Activated CD4-positive, alpha-beta memory T cell treated with anti-CD3 and anti-CD28 coated beads for 36 hours (primary cell): ENCODE results near the gene COL18A1. TPM values are rescaled to one million over a fixed set of nuclear protein-coding genes. Genes with fewer than 3 reads are reported as not detected.
A peak's percentile ranks its signal among the peaks of the same experiment; 100 is the strongest.

Experiments used
- CTCF ChIA-PET: fragments of 350-600 bp; sonication (Branson Sonifier 250); formaldehyde crosslinking; loops from one replicate; lab custom pipeline; 2021; ENCODE audit warnings: antibody characterized with exemption, inconsistent platforms; lab: Charles Lee
- POLR2A ChIA-PET: fragments of 350-600 bp; sonication (Branson Sonifier 250); formaldehyde crosslinking; loops from one replicate; lab custom pipeline; 2021; ENCODE audit warnings: antibody characterized with exemption; lab: Charles Lee
- DNase-seq: peaks from one replicate; pipeline ENCODE4 v3.0.0-alpha.2; 2020
- H3K27ac Mint-ChIP-seq: one replicate; pipeline ENCODE4 v1.8.0; 2021; ENCODE audit warnings: mixed read lengths
- H3K27me3 Mint-ChIP-seq: one replicate; pipeline ENCODE4 v1.8.0; 2021; ENCODE audit warnings: mixed read lengths
- H3K36me3 Mint-ChIP-seq: one replicate; pipeline ENCODE4 v1.8.0; 2021; ENCODE audit warnings: mixed read lengths
- H3K4me1 Mint-ChIP-seq: one replicate; pipeline ENCODE4 v1.8.0; 2021; ENCODE audit warnings: low read depth, mixed read lengths
- H3K4me3 Mint-ChIP-seq: one replicate; pipeline ENCODE4 v1.8.0; 2021; ENCODE audit warnings: mild to moderate bottlenecking, mixed read lengths
- H3K9me3 Mint-ChIP-seq: one replicate; pipeline ENCODE4 v1.8.0; 2021; ENCODE audit warnings: mixed read lengths
- intact Hi-C: fragments of 100-400 bp; cut with micrococcal nuclease; formaldehyde crosslinking; loops from one replicate; pipeline ENCODE4 v1.15.1; 2023
- total RNA-seq, 2 experiments: library from RNA; stranded (reverse); gene quantifications; one replicate each; pipeline ENCODE4 v1.2.3, GENCODE V29; 2021

COL18A1 gene
- total RNA-seq, 2 experiments from 2014 or later: 4.5 TPM

DNA sequence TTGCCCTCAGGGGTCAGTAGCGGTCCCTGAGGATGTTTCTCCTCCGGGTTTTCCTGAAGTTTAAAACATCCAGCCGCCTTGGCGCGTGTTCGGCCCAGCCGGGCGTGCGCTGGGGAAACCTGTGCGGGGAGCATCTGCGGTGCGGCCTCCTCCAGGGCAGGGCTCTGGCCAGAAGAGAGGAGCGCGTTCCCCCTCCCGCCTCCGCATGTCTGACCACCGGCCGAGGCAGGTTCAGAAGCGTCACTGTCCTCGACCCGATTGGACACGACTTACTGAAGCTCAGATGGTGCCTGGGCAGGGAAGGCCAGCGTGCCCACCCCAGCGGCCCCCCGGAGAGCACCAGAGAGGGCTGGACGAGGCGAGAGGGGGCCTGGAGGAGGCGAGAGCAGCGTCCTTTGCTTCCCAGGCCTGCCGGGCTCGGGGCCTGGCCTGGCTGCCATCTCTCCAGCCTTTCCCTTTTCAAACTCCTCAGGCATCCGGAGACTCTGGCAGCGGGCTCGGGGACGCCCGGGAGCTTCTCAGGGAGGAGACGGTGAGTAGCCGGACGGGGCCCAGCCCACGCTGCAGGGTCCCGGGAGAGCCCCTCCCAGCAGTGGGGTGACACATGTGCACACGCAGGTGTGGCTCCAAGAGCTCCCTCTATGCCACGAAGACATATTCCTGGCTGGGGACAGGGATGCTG is 70.2 kb downstream of the COL18A1 start:
- Mint-ChIP-seq H3K27me3 (no peaks in the 10 kb centered on the region), H3K36me3 (no peaks in the 10 kb centered on the region), H3K27ac (no peak overlapping the region), H3K4me3 (no peak overlapping the region), H3K4me1 (peaks cover 32% of the 10 kb centered on the region), H3K9me3 (no peaks in the 10 kb centered on the region)
- POLR2A ChIA-PET: no interaction called here
- intact Hi-C loops: no loop called here
- CTCF ChIA-PET: no interaction called here
- no peak for DNase-seq

GRCh38 chr21:45475797-45476570 is 71.0 kb downstream of the COL18A1 start:
- CTCF ChIA-PET: interaction anchor here (1.0 kb wide), 1 partner anchor 120 kb away, joined by 3 read pairs; no protein-coding TSS in a partner anchor
- no peaks in the 10 kb centered on the region for H3K27me3 Mint-ChIP-seq
- peaks cover 27% of the 10 kb centered on the region for H3K4me1 Mint-ChIP-seq
- no peak for DNase-seq
- H3K36me3 Mint-ChIP-seq: no peaks in the 10 kb centered on the region
- POLR2A ChIA-PET: no interaction called here
- intact Hi-C loops: no loop called here
- no peaks in the 10 kb centered on the region for H3K9me3 Mint-ChIP-seq
- no peak overlapping the region for H3K4me3 Mint-ChIP-seq
- peak overlapping the region; percentile 4 for H3K27ac Mint-ChIP-seq

DNA sequence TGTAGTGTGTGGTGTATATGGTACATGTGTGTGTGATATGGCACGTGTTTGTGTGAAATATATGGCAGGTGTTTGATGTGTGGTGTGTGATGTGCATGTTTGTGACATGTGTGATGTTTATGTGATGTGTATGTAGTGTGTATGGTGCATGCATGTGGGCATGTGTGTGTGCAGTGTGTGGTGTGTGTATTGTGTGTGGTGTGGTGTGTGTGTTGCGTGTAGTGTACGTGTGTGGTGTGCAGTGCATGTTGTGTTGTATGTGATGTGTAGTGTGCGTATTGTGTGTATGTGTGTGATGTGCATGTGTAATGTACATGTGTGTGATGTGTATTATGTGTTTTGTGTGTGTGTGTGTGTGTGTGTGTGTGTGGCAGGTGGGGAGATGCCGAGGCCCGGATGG is 71.6 kb downstream of the COL18A1 start:
- ChIA-PET POLR2A (no interaction called here), CTCF (interaction anchor here (1.0 kb wide), 1 partner anchor 120 kb away, joined by 3 read pairs; no protein-coding TSS in a partner anchor)
- DNase-seq: no peak
- Mint-ChIP-seq H3K4me3 (no peak overlapping the region), H3K36me3 (no peaks in the 10 kb centered on the region), H3K27me3 (no peaks in the 10 kb centered on the region), H3K27ac (peak overlapping the region; percentile 4), H3K9me3 (no peaks in the 10 kb centered on the region), H3K4me1 (peaks cover 22% of the 10 kb centered on the region)
- intact Hi-C loops: no loop called here

DNA sequence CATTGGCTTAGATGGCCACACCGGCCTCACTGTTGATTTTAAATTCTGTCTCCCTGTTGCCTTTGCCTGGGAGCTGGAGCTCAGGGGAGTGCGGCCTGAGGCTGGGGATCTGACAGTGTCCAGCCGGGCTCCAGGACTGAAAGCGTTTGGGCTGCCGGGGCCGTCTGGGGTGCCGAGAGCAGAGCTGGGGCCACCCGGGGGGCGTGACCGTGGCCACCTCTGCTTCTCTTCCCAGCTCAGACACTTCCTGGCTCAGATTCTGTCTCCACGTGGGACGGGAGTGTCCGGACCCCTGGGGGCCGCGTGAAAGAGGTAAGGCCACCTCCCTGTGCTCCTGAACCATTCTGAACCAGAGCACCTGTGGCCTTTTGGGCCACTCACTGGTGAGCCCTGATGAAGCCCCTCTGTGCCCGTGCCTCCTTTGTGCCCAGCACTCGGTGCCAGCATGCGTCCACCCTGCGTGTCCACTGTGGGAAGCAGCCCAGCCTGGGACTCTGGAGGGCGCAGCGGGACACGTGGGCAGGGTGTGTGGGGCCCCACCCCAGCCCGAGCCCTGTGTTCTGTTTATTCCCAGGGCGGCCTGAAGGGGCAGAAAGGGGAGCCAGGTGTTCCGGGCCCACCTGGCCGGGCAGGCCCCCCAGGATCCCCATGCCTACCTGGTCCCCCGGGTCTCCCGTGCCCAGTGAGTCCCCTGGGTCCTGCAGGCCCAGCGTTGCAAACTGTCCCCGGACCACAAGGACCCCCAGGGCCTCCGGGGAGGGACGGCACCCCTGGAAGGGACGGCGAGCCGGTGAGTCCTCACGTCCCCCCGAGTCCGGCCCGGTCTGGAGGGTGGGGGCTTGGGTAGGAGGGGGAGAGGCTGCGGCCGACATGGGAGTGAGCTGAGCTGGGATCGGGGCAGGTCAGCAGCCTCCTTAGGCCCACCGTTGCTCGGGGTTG is 72.5 kb downstream of the COL18A1 start:
- Mint-ChIP-seq H3K4me3 (peak overlapping the region; percentile 78), H3K27ac (peak overlapping the region; percentile 90), H3K36me3 (no peaks in the 10 kb centered on the region), H3K27me3 (no peaks in the 10 kb centered on the region), H3K9me3 (no peaks in the 10 kb centered on the region), H3K4me1 (peaks cover 20% of the 10 kb centered on the region)
- POLR2A ChIA-PET: no interaction called here
- intact Hi-C loops: loop anchor here (2.0 kb wide), 2 partner anchors 113 to 341 kb away; no protein-coding TSS in a partner anchor
- no peak for DNase-seq
- CTCF ChIA-PET: interaction anchor here (0.6 to 1.7 kb wide), 6 partner anchors 14 to 446 kb away, joined by 3 to 6 read pairs (median 4); no protein-coding TSS in a partner anchor

- peak overlapping the region; percentile 90 for H3K27ac Mint-ChIP-seq
- no peaks in the 10 kb centered on the region for H3K9me3 Mint-ChIP-seq
- H3K4me1 Mint-ChIP-seq: peaks cover 24% of the 10 kb centered on the region
- peak overlapping the region; percentile 78 for H3K4me3 Mint-ChIP-seq
- DNase-seq: peak; percentile 86
- POLR2A ChIA-PET: no interaction called here
- H3K36me3 Mint-ChIP-seq: no peaks in the 10 kb centered on the region
- CTCF ChIA-PET: interaction anchor here (0.6 to 2.8 kb wide), 9 partner anchors 9 to 445 kb away, joined by 3 to 11 read pairs (median 3); no protein-coding TSS in a partner anchor
- intact Hi-C loops: loop anchor here (2.0 kb wide), 2 partner anchors 113 to 341 kb away; no protein-coding TSS in a partner anchor
- no peaks in the 10 kb centered on the region for H3K27me3 Mint-ChIP-seq
Measured at GRCh38 chr21:45478115-45478801, 73.3 kb downstream of the COL18A1 start.

- ChIA-PET POLR2A (no interaction called here), CTCF (interaction anchor here (0.8 to 2.8 kb wide), 7 partner anchors 10 to 402 kb away, joined by 3 to 11 read pairs (median 3); no protein-coding TSS in a partner anchor)
- no peaks in the 10 kb centered on the region for H3K27me3 Mint-ChIP-seq
- no peaks in the 10 kb centered on the region for H3K36me3 Mint-ChIP-seq
- no peaks in the 10 kb centered on the region for H3K9me3 Mint-ChIP-seq
- H3K4me1 Mint-ChIP-seq: peaks cover 24% of the 10 kb centered on the region
- intact Hi-C loops: loop anchor here (2.0 kb wide), 2 partner anchors 112 to 340 kb away; no protein-coding TSS in a partner anchor
- no peak for DNase-seq
- peak overlapping the region; percentile 78 for H3K4me3 Mint-ChIP-seq
- peak overlapping the region; percentile 90 for H3K27ac Mint-ChIP-seq
Measured at GRCh38 chr21:45478816-45479669, 74.1 kb downstream of the COL18A1 start.

DNA sequence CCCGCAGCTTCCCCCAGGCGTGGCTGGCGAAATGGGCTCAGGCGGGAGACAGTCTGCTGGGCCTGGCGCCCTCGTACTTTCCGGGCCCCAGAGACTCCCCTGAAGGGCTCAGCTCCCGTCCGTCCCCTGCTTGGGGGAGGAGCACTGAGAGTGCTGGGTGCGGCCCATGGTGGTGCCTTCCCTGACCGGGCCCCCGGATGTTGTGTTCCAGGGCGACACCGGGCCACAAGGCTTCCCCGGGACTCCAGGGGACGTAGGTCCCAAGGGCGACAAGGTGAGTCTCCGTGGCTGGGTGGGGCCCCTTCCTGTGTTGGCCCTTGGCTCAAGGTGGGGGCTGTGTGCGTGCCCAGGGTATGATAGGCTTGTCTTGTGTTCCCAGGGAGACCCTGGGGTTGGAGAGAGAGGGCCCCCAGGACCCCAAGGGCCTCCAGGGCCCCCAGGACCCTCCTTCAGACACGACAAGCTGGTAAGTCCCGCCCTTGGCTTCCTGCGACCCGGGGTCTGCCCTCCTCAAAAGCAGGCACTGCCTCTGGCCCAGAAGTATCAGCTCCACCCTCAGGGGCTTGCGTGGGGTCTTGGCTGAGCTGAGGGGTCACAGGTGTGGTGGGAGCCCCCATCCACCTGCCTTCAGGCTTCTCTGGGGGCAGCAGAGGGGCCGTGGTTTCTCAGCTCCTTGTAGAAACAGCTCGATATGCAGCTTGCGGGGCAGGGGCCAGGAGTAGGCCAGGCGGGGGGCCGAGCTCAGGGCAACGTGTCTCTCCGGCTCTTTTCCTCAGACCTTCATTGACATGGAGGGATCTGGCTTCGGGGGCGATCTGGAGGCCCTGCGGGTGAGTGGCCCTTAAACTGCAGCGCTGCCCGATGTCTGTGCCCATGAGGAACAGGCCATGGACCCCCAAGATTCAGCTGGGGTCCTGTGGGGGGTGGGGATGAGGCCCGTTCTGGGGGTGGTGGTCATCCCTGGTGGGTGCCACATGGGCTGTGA is 75.0 kb downstream of the COL18A1 start:
- Mint-ChIP-seq H3K27me3 (no peaks in the 10 kb centered on the region), H3K4me1 (peaks cover 24% of the 10 kb centered on the region), H3K9me3 (no peaks in the 10 kb centered on the region), H3K27ac (peak overlapping the region; percentile 40), H3K4me3 (peak overlapping the region; percentile 6), H3K36me3 (no peaks in the 10 kb centered on the region)
- CTCF ChIA-PET: interaction anchor here (1.3 to 2.8 kb wide), 2 partner anchors 11 to 117 kb away, joined by 3 to 11 read pairs; no protein-coding TSS in a partner anchor
- POLR2A ChIA-PET: interaction anchor here (0.6 kb wide), 1 partner anchor 493 kb away, joined by 3 read pairs; no protein-coding TSS in a partner anchor
- intact Hi-C loops: loop anchor here (2.0 kb wide), 2 partner anchors 111 to 339 kb away; no protein-coding TSS in a partner anchor
- no peak for DNase-seq

DNA sequence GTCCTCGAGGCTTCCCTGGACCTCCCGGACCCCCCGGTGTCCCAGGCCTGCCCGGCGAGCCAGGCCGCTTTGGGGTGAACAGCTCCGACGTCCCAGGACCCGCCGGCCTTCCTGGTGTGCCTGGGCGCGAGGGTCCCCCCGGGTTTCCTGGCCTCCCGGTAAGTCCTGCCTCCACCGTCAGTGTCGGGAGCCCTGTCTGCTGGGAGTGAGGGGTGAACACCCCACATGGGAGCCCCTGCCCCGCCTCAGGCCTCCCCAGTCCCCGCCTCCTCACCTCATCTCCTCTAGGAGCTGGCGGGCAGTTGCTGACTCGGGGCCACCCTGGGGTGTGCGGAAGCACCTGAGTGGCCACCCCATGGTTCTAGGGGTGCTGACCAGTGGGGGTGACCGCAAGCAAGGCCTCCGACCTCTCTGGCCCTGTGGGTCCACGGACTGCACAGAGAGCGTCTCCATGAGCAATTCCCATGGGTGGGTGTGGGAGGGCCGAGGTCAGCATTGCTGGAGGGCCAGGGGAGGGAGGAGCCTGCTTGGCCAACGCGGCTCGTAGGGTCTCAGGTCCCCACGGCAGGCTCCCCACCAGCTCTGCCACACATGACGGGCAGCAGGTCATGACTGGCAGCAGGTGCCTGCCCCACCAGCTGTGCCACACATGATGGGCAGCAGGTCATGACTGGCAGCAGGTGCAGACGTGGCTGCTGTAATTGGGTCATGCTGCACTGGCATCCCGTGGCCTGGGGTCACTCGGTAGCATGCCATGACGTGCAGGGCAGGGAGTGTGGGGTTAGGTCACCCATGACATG is 75.9 kb downstream of the COL18A1 start:
- H3K4me1 Mint-ChIP-seq: peaks cover 24% of the 10 kb centered on the region
- no peaks in the 10 kb centered on the region for H3K27me3 Mint-ChIP-seq
- ChIA-PET CTCF (interaction anchor here (2.8 kb wide), 1 partner anchor 116 kb away, joined by 11 read pairs; no protein-coding TSS in a partner anchor), POLR2A (no interaction called here)
- no peak for DNase-seq
- intact Hi-C loops: no loop called here
- H3K4me3 Mint-ChIP-seq: no peak overlapping the region
- H3K36me3 Mint-ChIP-seq: no peaks in the 10 kb centered on the region
- no peaks in the 10 kb centered on the region for H3K9me3 Mint-ChIP-seq
- no peak overlapping the region for H3K27ac Mint-ChIP-seq

GRCh38 chr21:45481566-45481965 is 76.6 kb downstream of the COL18A1 start:
- Mint-ChIP-seq H3K27ac (no peak overlapping the region), H3K36me3 (no peaks in the 10 kb centered on the region), H3K27me3 (no peaks in the 10 kb centered on the region), H3K4me3 (no peak overlapping the region), H3K4me1 (peaks cover 22% of the 10 kb centered on the region), H3K9me3 (no peaks in the 10 kb centered on the region)
- ChIA-PET CTCF (no interaction called here), POLR2A (no interaction called here)
- intact Hi-C loops: no loop called here
- DNase-seq: no peak
